ENCODE data around the gene KATNB1. TPM values are rescaled to one million over a fixed set of nuclear protein-coding genes. Genes with fewer than 3 reads are reported as not detected.

The KATNB1 gene
- total and polyA plus RNA-seq, 2 of the 8 experiments (the other 6 are each of a cell fraction or from before 2014, with no cell fraction given): 50.2 to 60.4 TPM

DNA sequence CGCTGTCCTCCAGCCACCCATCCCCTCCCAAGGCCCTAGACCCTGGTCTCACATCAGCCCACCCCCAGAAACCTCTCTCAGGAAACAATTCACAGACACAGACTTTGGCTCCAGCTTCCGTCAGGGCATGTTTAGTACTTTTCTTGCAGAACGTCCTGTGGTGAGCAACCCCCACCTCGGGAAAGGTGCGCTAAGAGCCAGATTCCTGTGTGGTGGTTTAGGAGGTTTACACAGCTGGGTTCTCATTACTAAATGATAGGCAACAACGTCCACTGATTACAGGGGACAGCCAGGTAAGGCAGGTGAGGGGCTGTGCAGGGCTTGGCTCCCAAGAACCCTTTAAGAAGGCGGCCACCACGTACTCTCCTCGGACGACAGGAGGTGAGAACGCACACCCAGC, 37.4 kb downstream of the KATNB1 start (continued):
- TF ChIP-seq, protein P1, sequence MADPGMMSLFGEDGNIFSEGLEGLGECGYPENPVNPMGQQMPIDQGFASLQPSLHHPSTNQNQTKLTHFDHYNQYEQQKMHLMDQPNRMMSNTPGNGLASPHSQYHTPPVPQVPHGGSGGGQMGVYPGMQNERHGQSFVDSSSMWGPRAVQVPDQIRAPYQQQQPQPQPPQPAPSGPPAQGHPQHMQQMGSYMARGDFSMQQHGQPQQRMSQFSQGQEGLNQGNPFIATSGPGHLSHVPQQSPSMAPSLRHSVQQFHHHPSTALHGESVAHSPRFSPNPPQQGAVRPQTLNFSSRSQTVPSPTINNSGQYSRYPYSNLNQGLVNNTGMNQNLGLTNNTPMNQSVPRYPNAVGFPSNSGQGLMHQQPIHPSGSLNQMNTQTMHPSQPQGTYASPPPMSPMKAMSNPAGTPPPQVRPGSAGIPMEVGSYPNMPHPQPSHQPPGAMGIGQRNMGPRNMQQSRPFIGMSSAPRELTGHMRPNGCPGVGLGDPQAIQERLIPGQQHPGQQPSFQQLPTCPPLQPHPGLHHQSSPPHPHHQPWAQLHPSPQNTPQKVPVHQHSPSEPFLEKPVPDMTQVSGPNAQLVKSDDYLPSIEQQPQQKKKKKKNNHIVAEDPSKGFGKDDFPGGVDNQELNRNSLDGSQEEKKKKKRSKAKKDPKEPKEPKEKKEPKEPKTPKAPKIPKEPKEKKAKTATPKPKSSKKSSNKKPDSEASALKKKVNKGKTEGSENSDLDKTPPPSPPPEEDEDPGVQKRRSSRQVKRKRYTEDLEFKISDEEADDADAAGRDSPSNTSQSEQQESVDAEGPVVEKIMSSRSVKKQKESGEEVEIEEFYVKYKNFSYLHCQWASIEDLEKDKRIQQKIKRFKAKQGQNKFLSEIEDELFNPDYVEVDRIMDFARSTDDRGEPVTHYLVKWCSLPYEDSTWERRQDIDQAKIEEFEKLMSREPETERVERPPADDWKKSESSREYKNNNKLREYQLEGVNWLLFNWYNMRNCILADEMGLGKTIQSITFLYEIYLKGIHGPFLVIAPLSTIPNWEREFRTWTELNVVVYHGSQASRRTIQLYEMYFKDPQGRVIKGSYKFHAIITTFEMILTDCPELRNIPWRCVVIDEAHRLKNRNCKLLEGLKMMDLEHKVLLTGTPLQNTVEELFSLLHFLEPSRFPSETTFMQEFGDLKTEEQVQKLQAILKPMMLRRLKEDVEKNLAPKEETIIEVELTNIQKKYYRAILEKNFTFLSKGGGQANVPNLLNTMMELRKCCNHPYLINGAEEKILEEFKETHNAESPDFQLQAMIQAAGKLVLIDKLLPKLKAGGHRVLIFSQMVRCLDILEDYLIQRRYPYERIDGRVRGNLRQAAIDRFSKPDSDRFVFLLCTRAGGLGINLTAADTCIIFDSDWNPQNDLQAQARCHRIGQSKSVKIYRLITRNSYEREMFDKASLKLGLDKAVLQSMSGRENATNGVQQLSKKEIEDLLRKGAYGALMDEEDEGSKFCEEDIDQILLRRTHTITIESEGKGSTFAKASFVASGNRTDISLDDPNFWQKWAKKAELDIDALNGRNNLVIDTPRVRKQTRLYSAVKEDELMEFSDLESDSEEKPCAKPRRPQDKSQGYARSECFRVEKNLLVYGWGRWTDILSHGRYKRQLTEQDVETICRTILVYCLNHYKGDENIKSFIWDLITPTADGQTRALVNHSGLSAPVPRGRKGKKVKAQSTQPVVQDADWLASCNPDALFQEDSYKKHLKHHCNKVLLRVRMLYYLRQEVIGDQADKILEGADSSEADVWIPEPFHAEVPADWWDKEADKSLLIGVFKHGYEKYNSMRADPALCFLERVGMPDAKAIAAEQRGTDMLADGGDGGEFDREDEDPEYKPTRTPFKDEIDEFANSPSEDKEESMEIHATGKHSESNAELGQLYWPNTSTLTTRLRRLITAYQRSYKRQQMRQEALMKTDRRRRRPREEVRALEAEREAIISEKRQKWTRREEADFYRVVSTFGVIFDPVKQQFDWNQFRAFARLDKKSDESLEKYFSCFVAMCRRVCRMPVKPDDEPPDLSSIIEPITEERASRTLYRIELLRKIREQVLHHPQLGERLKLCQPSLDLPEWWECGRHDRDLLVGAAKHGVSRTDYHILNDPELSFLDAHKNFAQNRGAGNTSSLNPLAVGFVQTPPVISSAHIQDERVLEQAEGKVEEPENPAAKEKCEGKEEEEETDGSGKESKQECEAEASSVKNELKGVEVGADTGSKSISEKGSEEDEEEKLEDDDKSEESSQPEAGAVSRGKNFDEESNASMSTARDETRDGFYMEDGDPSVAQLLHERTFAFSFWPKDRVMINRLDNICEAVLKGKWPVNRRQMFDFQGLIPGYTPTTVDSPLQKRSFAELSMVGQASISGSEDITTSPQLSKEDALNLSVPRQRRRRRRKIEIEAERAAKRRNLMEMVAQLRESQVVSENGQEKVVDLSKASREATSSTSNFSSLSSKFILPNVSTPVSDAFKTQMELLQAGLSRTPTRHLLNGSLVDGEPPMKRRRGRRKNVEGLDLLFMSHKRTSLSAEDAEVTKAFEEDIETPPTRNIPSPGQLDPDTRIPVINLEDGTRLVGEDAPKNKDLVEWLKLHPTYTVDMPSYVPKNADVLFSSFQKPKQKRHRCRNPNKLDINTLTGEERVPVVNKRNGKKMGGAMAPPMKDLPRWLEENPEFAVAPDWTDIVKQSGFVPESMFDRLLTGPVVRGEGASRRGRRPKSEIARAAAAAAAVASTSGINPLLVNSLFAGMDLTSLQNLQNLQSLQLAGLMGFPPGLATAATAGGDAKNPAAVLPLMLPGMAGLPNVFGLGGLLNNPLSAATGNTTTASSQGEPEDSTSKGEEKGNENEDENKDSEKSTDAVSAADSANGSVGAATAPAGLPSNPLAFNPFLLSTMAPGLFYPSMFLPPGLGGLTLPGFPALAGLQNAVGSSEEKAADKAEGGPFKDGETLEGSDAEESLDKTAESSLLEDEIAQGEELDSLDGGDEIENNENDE (IDR thresholded peaks at IDR 0.05; ENCODE audit: insufficient replicate concordance, low read length): no peak
- TF ChIP-seq POLR2A (IDR thresholded peaks at IDR 0.05; ENCODE audit: control extremely low read depth in 1 of 2, low read depth in 2 of 2, low read length in 2 of 2) (no peak), TAF7 (optimal IDR thresholded peaks at IDR 0.05; ENCODE audit: borderline replicate concordance, low read depth, low read length) (no peak), BACH1 (IDR thresholded peaks at IDR 0.05; ENCODE audit: low read length) (no peak), NANOG (IDR thresholded peaks at IDR 0.05; ENCODE audit: insufficient read depth, low read depth, low read length, poor library complexity, severe bottlenecking) (no peak), SIX5 (IDR thresholded peaks at IDR 0.05; ENCODE audit: low read depth, low read length) (no peak), RNF2 (IDR thresholded peaks at IDR 0.05; ENCODE audit: borderline replicate concordance, low read depth, low read length, missing control alignments, poor library complexity, severe bottlenecking) (no peak)
- TF ChIP-seq, protein P2, sequence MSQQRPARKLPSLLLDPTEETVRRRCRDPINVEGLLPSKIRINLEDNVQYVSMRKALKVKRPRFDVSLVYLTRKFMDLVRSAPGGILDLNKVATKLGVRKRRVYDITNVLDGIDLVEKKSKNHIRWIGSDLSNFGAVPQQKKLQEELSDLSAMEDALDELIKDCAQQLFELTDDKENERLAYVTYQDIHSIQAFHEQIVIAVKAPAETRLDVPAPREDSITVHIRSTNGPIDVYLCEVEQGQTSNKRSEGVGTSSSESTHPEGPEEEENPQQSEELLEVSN (IDR thresholded peaks at IDR 0.05): no peak
- TF ChIP-seq, protein P3, sequence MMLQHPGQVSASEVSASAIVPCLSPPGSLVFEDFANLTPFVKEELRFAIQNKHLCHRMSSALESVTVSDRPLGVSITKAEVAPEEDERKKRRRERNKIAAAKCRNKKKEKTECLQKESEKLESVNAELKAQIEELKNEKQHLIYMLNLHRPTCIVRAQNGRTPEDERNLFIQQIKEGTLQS (IDR thresholded peaks at IDR 0.05; ENCODE audit: insufficient read depth, low read depth, low read length): no peak

Data from H1 (cell line).